Skeletal muscle satellite cell (primary cell): Measurements from ENCODE around the gene HEMK1.

Source experiments
- H3K27me3 ChIP-seq: 2 replicates; pipeline ENCODE4 v1.7.0; 2013; ENCODE audit warnings: low read length; ENCODE audit not compliant: control insufficient read depth, insufficient read depth
- H3K36me3 ChIP-seq: 2 replicates; pipeline ENCODE4 v1.7.0; 2013; ENCODE audit warnings: mild to moderate bottlenecking, control low read depth, low read length; ENCODE audit not compliant: insufficient read depth
- H3K4me1 ChIP-seq: 2 replicates; pipeline ENCODE4 v1.7.0; 2013; ENCODE audit warnings: low read length; ENCODE audit not compliant: control insufficient read depth, insufficient read depth
- H3K4me2 ChIP-seq: 2 replicates; pipeline ENCODE4 v1.7.0; 2013; ENCODE audit warnings: mild to moderate bottlenecking, low read length
- H3K4me3 ChIP-seq: 2 replicates; pipeline ENCODE4 v1.7.0; 2013; ENCODE audit warnings: low read length
- H3K9ac ChIP-seq: 2 replicates; pipeline ENCODE4 v1.7.0; 2013; ENCODE audit warnings: mild to moderate bottlenecking, low read depth, low read length, moderate library complexity
- H3K9me3 ChIP-seq: replicated peaks from 2 replicates; pipeline ENCODE4 v1.7.0; 2013; ENCODE audit warnings: mild to moderate bottlenecking, control low read depth, low read length

HEMK1 gene

DNA sequence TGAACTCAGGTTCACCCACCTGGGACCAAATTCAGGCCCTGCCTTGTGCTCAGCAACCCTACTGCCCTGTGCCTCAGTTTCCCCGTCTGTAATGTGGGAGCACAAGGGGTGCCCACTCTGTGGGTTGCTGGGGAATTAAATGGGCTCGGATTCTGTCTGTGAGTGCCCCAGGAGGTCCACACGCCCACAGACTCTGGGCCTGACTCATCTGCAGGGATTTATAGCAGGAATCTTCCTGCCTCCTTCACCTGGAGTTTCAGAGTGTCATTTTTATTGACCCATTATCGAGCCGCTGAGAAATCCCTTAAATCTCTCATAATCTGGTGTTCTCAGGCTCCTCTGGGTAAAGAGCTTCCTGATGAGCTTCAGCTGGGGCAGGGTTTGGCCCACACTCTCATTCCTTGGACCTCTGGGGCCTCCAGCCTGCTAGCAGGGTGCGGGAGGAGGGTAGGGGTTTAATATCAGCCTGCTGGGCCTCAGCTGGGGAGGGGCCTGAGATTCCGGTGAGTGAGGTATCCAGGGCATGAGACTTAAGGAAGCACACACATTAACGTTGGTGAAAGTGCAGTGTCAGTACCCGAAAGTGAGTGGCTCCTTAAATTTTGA lies 18.2 kb upstream of the HEMK1 start:
- Histone ChIP-seq H3K27me3 (peaks cover 27% of the 10 kb centered on the region), H3K9me3 (no peaks in the 10 kb centered on the region), H3K4me1 (no peaks in the 10 kb centered on the region), H3K36me3 (no peaks in the 10 kb centered on the region), H3K9ac (no peak overlapping the region), H3K4me3 (no peak overlapping the region), H3K4me2 (no peak overlapping the region)

DNA sequence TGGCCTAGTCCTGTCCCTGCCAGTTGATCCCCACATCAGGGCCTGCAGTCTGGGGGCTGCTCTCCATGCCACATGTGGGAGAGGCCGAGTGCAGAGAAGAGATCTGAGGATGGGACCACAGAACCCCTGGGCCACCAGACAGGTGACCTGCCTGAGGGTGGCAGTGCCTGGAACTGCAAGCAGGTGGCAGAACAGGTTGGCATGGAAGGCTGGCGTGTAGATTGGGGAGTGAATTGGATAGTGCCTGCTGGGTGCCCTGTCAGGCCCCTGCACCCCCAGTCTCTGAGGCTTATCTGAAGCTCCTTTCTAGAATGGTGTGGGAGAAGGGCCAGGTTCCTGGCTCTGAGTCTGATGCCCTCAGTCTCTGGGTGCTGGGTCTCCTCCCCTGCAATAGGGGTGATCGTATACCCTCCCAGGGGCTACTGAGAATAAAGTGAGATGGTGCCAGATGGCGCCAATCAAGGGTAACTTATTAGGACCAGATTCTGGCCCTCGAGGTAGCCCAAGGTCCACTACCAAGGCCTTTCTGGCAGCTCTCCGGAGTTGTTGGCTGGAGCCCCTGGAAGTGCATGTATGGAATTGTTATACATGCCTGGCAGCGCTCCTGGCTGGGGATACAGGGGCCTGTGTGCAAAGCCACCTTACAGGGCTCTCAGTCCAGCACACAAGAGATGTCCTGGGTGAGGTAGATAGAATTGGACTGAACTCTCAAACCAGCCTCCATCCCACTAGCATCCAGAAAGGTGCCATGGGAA lies 17.5 kb upstream of the HEMK1 start:
- peaks cover 27% of the 10 kb centered on the region for H3K27me3 ChIP-seq
- H3K9me3 ChIP-seq = no peaks in the 10 kb centered on the region
- no peak overlapping the region for H3K4me3 ChIP-seq
- no peak overlapping the region for H3K4me2 ChIP-seq
- H3K4me1 ChIP-seq = no peaks in the 10 kb centered on the region
- H3K9ac ChIP-seq = no peak overlapping the region
- no peaks in the 10 kb centered on the region for H3K36me3 ChIP-seq

DNA sequence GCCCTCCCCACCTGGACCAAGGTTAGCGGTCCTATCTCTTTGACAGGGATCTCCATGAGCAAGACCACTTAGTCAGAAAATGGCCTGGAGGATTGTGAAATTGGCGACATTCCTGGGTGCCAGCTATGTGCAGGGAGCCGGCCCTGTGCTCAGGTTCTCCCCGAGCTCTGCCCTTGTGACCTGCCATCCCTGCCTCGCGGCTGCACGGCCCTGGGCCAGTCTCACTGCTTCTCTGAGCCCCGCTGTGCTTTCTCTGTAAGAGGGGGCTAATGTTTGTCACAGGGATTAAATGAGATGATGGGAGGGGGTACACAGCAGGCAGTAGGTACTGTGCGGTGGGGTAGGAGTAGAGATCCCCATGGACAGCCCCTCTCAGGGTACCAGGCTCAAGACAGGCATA lies 16.7 kb upstream of the HEMK1 start:
- no peak overlapping the region for H3K4me2 ChIP-seq
- no peaks in the 10 kb centered on the region for H3K4me1 ChIP-seq
- no peak overlapping the region for H3K4me3 ChIP-seq
- H3K36me3 ChIP-seq = no peaks in the 10 kb centered on the region
- no peaks in the 10 kb centered on the region for H3K9me3 ChIP-seq
- peaks cover 27% of the 10 kb centered on the region for H3K27me3 ChIP-seq
- no peak overlapping the region for H3K9ac ChIP-seq

DNA sequence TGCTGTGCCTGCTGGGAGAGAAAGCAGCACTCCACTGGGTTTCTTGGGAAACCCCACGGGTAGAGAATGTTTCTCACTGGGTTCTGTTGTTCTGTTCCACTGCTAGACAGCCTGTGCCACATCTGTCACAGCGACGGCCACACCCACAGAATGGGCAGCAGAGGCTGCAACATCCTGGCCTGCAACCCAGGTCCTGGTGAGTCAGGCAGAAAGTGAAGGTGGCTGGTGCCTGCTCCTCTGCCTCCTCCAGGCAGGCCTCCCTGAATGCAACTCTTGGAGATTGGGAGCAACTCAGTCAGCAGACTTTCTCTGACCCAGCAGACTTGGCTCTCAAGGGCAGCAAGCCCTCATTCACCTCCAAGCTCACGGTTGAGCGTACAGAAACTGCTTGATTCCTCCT lies 14.8 kb upstream of the HEMK1 start:
- Histone ChIP-seq H3K4me1 (no peaks in the 10 kb centered on the region), H3K4me2 (no peak overlapping the region), H3K4me3 (no peak overlapping the region), H3K27me3 (peaks cover 27% of the 10 kb centered on the region), H3K36me3 (no peaks in the 10 kb centered on the region), H3K9ac (no peak overlapping the region), H3K9me3 (no peaks in the 10 kb centered on the region)

DNA sequence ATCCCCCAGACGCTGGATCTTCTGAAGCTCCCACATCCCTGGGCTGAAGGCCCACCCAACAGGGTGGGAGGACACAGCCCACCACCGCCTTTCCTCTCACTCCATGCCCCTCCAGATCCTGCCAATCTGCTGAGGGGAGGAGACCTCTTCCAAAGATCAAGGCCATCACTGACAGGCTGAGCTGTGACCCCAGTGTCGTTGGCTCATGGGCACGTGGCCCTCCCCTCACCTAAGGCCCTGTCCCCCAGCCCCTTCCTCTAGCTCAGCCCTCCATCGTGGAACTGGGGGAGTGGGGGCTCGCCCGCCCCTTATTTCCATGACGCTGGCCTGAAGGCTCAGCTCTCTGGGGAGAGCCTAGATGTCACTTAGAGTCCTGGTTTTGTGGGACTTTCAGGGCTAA lies 12.2 kb upstream of the HEMK1 start:
- Histone ChIP-seq H3K27me3 (peaks cover 27% of the 10 kb centered on the region), H3K9ac (no peak overlapping the region)

DNA sequence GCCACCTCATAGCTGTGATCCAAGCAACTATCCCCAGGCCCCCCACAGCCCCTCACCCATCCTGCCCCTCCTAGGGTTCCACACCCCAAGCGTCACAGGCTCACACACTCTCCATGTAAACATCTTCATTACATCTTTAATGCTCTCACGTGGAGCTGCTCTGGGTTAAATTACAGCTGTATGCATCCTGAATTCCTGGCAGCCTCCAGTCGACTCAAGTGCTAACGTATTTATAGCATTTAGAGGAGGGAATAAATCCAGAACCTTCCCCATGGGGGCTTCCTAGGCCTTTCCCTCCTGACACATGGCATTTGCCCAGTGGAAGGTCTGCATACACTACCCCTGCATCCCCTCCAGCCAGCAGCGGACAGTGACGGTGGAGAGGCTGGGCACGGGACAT lies 11.4 kb upstream of the HEMK1 start:
- H3K4me2 ChIP-seq = no peak overlapping the region
- no peak overlapping the region for H3K4me3 ChIP-seq
- peaks cover 19% of the 10 kb centered on the region for H3K27me3 ChIP-seq
- peaks cover 5% of the 10 kb centered on the region for H3K4me1 ChIP-seq
- H3K9me3 ChIP-seq = no peaks in the 10 kb centered on the region
- no peak overlapping the region for H3K9ac ChIP-seq
- H3K36me3 ChIP-seq = no peaks in the 10 kb centered on the region

More for the DNA sequence above, 12.2 kb upstream of the HEMK1 start:
- Histone ChIP-seq H3K4me3 (no peak overlapping the region), H3K36me3 (no peaks in the 10 kb centered on the region), H3K4me2 (no peak overlapping the region), H3K9me3 (no peaks in the 10 kb centered on the region), H3K4me1 (no peaks in the 10 kb centered on the region)

DNA sequence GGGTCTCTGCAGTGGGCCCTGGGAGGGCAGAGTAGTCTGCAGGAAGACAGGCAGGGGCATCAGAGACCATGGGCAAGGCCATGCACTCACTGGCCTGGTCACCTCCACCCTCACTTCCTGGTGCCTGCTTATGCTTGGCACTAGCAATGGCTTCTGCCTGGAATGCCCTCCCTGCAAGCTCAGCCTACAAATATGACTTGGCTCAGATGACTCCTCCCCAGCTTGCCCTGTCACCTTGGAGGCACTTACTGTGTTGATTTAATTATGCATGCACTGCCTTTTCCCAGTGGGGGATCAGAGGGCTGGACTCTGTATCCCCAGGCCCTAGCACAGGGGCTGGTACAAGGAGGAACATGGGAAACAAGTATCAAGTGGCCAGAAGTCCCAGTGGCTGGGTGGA lies 9.6 kb upstream of the HEMK1 start:
- Histone ChIP-seq H3K4me1 (peaks cover 7% of the 10 kb centered on the region), H3K9ac (no peak overlapping the region), H3K4me2 (no peak overlapping the region), H3K36me3 (no peaks in the 10 kb centered on the region), H3K27me3 (peaks cover 7% of the 10 kb centered on the region), H3K4me3 (no peak overlapping the region), H3K9me3 (no peaks in the 10 kb centered on the region)

DNA sequence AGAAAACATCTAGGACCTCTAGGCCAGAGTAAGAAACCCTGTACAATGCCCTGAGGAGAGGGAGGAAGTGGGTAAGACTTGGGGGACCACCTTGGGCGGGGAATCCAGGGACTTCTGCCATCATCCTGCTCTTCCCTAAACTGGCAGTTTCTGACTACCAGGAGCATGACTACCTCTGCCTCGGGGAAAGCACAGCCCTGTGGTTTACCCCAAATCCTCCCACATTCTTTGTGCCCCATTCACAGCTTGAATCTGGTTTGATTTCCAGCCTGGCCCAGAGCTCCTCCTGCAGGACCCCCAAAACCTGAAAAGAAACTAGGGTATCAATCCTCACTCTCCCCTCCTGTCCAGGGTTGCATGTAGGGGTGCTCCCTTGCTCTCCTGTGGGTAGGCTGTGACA lies 6.5 kb upstream of the HEMK1 start:
- Histone ChIP-seq H3K36me3 (no peaks in the 10 kb centered on the region), H3K27me3 (no peaks in the 10 kb centered on the region), H3K4me1 (peaks cover 19% of the 10 kb centered on the region), H3K4me2 (no peak overlapping the region), H3K9me3 (no peaks in the 10 kb centered on the region), H3K9ac (no peak overlapping the region), H3K4me3 (no peak overlapping the region)

DNA sequence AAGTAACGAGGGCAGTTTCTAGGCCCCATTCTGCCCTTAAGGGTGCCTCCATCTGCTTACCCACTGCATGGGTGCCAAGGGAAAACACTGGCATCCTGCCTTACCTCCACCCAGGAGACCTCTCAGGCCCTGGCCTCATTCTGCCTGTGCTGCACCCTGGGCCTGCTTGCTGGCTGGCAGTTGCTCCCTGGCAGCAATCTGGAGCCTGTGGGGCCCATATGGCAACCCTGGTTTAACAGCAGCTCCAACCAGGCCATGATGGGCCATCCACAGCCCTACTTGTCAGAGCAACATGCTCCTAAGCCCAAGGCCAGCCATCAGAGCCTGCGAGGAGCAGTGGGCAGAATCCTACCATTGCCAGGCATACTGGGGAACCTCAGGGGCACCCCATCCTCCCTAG lies 5.5 kb upstream of the HEMK1 start:
- H3K4me1 ChIP-seq = peaks cover 28% of the 10 kb centered on the region
- H3K4me2 ChIP-seq = no peak overlapping the region
- H3K9ac ChIP-seq = no peak overlapping the region
- no peaks in the 10 kb centered on the region for H3K27me3 ChIP-seq
- H3K36me3 ChIP-seq = no peaks in the 10 kb centered on the region
- no peak overlapping the region for H3K4me3 ChIP-seq
- H3K9me3 ChIP-seq = no peaks in the 10 kb centered on the region

DNA sequence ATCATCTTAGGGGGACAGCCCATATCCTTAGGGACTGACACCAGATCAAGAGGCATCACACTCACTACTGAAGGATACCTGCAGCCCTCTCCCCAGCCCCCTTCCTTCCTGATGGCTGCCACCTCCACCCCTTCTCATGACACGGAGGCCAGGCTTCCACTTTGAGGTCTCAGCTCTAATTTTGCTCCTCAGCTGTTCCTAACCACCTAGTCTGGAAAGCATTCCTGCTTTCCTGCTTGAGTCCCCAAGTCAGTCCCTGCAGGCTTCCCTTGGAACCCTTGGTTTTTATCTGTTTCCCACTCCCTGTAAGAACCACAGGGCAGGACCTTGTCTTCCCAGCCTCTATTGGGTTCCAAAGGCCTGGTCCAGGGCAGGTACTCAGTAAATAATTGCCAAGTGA lies 5.0 kb upstream of the HEMK1 start:
- Histone ChIP-seq H3K9ac (no peak overlapping the region), H3K4me3 (no peak overlapping the region), H3K36me3 (no peaks in the 10 kb centered on the region), H3K9me3 (no peaks in the 10 kb centered on the region), H3K4me1 (peaks cover 28% of the 10 kb centered on the region), H3K27me3 (no peaks in the 10 kb centered on the region), H3K4me2 (no peak overlapping the region)

DNA sequence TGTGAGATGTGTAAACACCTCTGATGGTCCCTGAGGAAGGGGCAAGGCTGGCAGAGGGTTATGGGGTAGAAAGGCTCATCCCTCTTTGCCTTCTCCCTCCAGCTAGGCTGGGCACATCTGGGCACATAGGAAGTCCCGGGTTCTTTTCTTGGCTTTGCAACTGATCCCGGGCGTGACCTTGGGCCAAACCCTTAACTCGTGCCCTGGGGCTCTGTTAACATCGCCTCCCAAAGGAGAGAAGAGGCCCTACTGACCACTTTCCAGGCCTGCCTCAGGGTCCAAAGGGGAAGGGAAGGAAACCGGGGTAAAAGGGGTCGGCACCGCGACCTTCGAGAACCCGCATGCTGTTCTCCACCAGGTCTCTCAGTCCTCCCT lies 2.3 kb upstream of the HEMK1 start:
- Histone ChIP-seq H3K36me3 (no peaks in the 10 kb centered on the region), H3K4me1 (peaks cover 34% of the 10 kb centered on the region), H3K4me3 (peak overlapping the region; percentile 77), H3K27me3 (no peaks in the 10 kb centered on the region), H3K4me2 (peak overlapping the region; percentile 93), H3K9ac (peak overlapping the region; percentile 74), H3K9me3 (no peaks in the 10 kb centered on the region)
